IPS-20b (cell line): ENCODE results near the gene NPC2.

Source experiments
- H3K27ac ChIP-seq: one replicate; pipeline ENCODE4 v1.5.1; 2013; ENCODE audit warnings: low read length
- H3K27me3 ChIP-seq: 2 replicates; pipeline ENCODE4 v1.6.1; 2013; ENCODE audit warnings: mild to moderate bottlenecking, low read length, inconsistent platforms; ENCODE audit not compliant: insufficient read depth
- H3K36me3 ChIP-seq: 2 replicates; pipeline ENCODE4 v1.6.1; 2013; ENCODE audit warnings: low read depth, mild to moderate bottlenecking, inconsistent platforms, low read length, moderate library complexity; ENCODE audit not compliant: insufficient read depth
- H3K4me1 ChIP-seq: 2 replicates; pipeline ENCODE4 v1.6.1; 2013; ENCODE audit warnings: mild to moderate bottlenecking, control low read depth, inconsistent platforms, low read length, moderate library complexity; ENCODE audit not compliant: insufficient read depth
- H3K4me3 ChIP-seq: 2 replicates; pipeline ENCODE4 v1.5.1; 2013; ENCODE audit warnings: mild to moderate bottlenecking, low read length, inconsistent platforms
- H3K9ac ChIP-seq: 2 replicates; pipeline ENCODE4 v1.6.1; 2013; ENCODE audit warnings: low read depth, mild to moderate bottlenecking, inconsistent platforms, low read length, moderate library complexity
- H3K9me3 ChIP-seq: 2 replicates; pipeline ENCODE4 v1.6.1; 2013; ENCODE audit warnings: mild to moderate bottlenecking, low read depth, low read length, inconsistent platforms; ENCODE audit not compliant: insufficient read depth

Gene NPC2

GRCh38 chr14:74478996-74479635 lies 14.0 kb downstream of the NPC2 start:
- Histone ChIP-seq H3K4me1 (no peaks in the 10 kb centered on the region; the same call in 1 of the 2 replicates), H3K27me3 (no peaks in the 10 kb centered on the region), H3K9ac (peak overlapping the region; percentile 14; the same call in 1 of the 2 replicates), H3K9me3 (no peaks in the 10 kb centered on the region), H3K36me3 (peaks cover 84% of the 10 kb centered on the region), H3K27ac (no peak overlapping the region), H3K4me3 (no peak overlapping the region)

- Histone ChIP-seq H3K27ac (no peak overlapping the region), H3K27me3 (no peaks in the 10 kb centered on the region), H3K4me3 (no peak overlapping the region), H3K9me3 (no peaks in the 10 kb centered on the region), H3K9ac (no peak overlapping the region), H3K4me1 (no peaks in the 10 kb centered on the region; the same call in 1 of the 2 replicates), H3K36me3 (peaks cover 67% of the 10 kb centered on the region)
These were observed 16.5 kb downstream of the NPC2 start for GRCh38 chr14:74476607-74477006.

- no peak overlapping the region for H3K27ac ChIP-seq
- H3K36me3 ChIP-seq: peaks cover 62% of the 10 kb centered on the region
These were observed 17.0 kb downstream of the NPC2 start for GRCh38 chr14:74476107-74476506.

GRCh38 chr14:74475678-74476077 lies 17.4 kb downstream of the NPC2 start:
- Histone ChIP-seq H3K27me3 (no peaks in the 10 kb centered on the region), H3K9ac (no peak overlapping the region), H3K4me3 (no peak overlapping the region), H3K27ac (no peak overlapping the region), H3K36me3 (peaks cover 58% of the 10 kb centered on the region), H3K4me1 (no peaks in the 10 kb centered on the region; the same call in 1 of the 2 replicates), H3K9me3 (no peaks in the 10 kb centered on the region)

More at GRCh38 chr14:74476107-74476506, 17.0 kb downstream of the NPC2 start:
- Histone ChIP-seq H3K9ac (no peak overlapping the region), H3K9me3 (no peaks in the 10 kb centered on the region), H3K4me1 (no peaks in the 10 kb centered on the region; the same call in 1 of the 2 replicates), H3K27me3 (no peaks in the 10 kb centered on the region), H3K4me3 (no peak overlapping the region)

GRCh38 chr14:74474376-74474775 lies 18.7 kb downstream of the NPC2 start:
- H3K9me3 ChIP-seq: no peaks in the 10 kb centered on the region
- H3K4me1 ChIP-seq: no peaks in the 10 kb centered on the region; the same call in 1 of the 2 replicates
- peaks cover 45% of the 10 kb centered on the region for H3K36me3 ChIP-seq
- no peaks in the 10 kb centered on the region for H3K27me3 ChIP-seq
- H3K9ac ChIP-seq: no peak overlapping the region
- H3K27ac ChIP-seq: no peak overlapping the region
- H3K4me3 ChIP-seq: no peak overlapping the region

- Histone ChIP-seq H3K27ac (no peak overlapping the region), H3K36me3 (peaks cover 30% of the 10 kb centered on the region), H3K9me3 (no peaks in the 10 kb centered on the region), H3K4me1 (no peaks in the 10 kb centered on the region), H3K9ac (no peak overlapping the region), H3K27me3 (no peaks in the 10 kb centered on the region), H3K4me3 (no peak overlapping the region)
These were observed 20.5 kb downstream of the NPC2 start for GRCh38 chr14:74472601-74473000.

- no peak overlapping the region for H3K27ac ChIP-seq
- peaks cover 15% of the 10 kb centered on the region for H3K36me3 ChIP-seq
- H3K27me3 ChIP-seq: no peaks in the 10 kb centered on the region
- H3K9ac ChIP-seq: no peak overlapping the region
- no peaks in the 10 kb centered on the region for H3K9me3 ChIP-seq
- H3K4me1 ChIP-seq: no peaks in the 10 kb centered on the region
- H3K4me3 ChIP-seq: no peak overlapping the region
These were observed 23.3 kb downstream of the NPC2 start for GRCh38 chr14:74469548-74470518.

- Histone ChIP-seq H3K27me3 (no peaks in the 10 kb centered on the region), H3K36me3 (peaks cover 2% of the 10 kb centered on the region; the same call in 1 of the 2 replicates), H3K9ac (no peak overlapping the region), H3K4me3 (no peak overlapping the region), H3K27ac (no peak overlapping the region), H3K9me3 (no peaks in the 10 kb centered on the region), H3K4me1 (no peaks in the 10 kb centered on the region)
These were observed 24.6 kb downstream of the NPC2 start for GRCh38 chr14:74468513-74468912.

- Histone ChIP-seq H3K4me3 (no peak overlapping the region), H3K9me3 (no peaks in the 10 kb centered on the region), H3K36me3 (no peaks in the 10 kb centered on the region), H3K4me1 (no peaks in the 10 kb centered on the region), H3K27me3 (no peaks in the 10 kb centered on the region), H3K27ac (no peak overlapping the region), H3K9ac (no peak overlapping the region)
These were observed 27.8 kb downstream of the NPC2 start for GRCh38 chr14:74465335-74465734.

- Histone ChIP-seq H3K36me3 (no peaks in the 10 kb centered on the region), H3K4me1 (no peaks in the 10 kb centered on the region), H3K9me3 (no peaks in the 10 kb centered on the region), H3K27ac (no peak overlapping the region), H3K4me3 (no peak overlapping the region), H3K9ac (no peak overlapping the region), H3K27me3 (no peaks in the 10 kb centered on the region)
These were observed 28.3 kb downstream of the NPC2 start for GRCh38 chr14:74464785-74465184.

GRCh38 chr14:74463697-74464096 lies 29.4 kb downstream of the NPC2 start:
- H3K27me3 ChIP-seq: no peaks in the 10 kb centered on the region
- H3K4me3 ChIP-seq: no peak overlapping the region
- H3K9ac ChIP-seq: no peak overlapping the region
- H3K9me3 ChIP-seq: no peaks in the 10 kb centered on the region
- no peaks in the 10 kb centered on the region for H3K4me1 ChIP-seq
- H3K36me3 ChIP-seq: no peaks in the 10 kb centered on the region
- no peak overlapping the region for H3K27ac ChIP-seq

- H3K9me3 ChIP-seq: no peaks in the 10 kb centered on the region
- H3K27ac ChIP-seq: no peak overlapping the region
- no peaks in the 10 kb centered on the region for H3K4me1 ChIP-seq
- H3K36me3 ChIP-seq: no peaks in the 10 kb centered on the region
- no peak overlapping the region for H3K4me3 ChIP-seq
- H3K9ac ChIP-seq: no peak overlapping the region
- H3K27me3 ChIP-seq: no peaks in the 10 kb centered on the region
These were observed 30.1 kb downstream of the NPC2 start for GRCh38 chr14:74462993-74463392.
